ENCODE measurements around the gene TXN. TPM values are rescaled to one million over a fixed set of nuclear protein-coding genes. Genes with fewer than 3 reads are reported as not detected.

TXN gene
- total and polyA plus RNA-seq, 2 of the 8 experiments (the other 6 are each of a cell fraction or from before 2014, with no cell fraction given), result 297 to 419 TPM

- H4K5ac ChIP-seq (ENCODE audit: insufficient read length, low read depth, low read length), result no peak overlapping the region
- no peak overlapping the region for H4K8ac ChIP-seq (ENCODE audit: extremely low read depth, insufficient read depth, low read length)
- H3K14ac ChIP-seq (ENCODE audit: insufficient read length), result no peak overlapping the region
- H3K23me2 ChIP-seq (ENCODE audit: low read depth, low read length), result peaks cover 11% of the 10 kb centered on the region
- H3K23ac ChIP-seq (ENCODE audit: insufficient read length), result no peak overlapping the region
- no peak overlapping the region for H3K18ac ChIP-seq (ENCODE audit: extremely low read depth, low read length)
- peaks cover 7% of the 10 kb centered on the region; the same call in 1 of the 2 replicates for H3K79me1 ChIP-seq (ENCODE audit: low read depth, low read length)
- no peak overlapping the region for H2BK5ac ChIP-seq (ENCODE audit: low read depth, low read length)
- H2BK20ac ChIP-seq (ENCODE audit: low read length), result no peak overlapping the region
- H3K9me3 ChIP-seq (ENCODE audit: insufficient read depth in 2 of 2, low read depth in 1 of 2, low read length in 1 of 2), result no peaks in the 10 kb centered on the region
- ChIA-PET POLR2A (ENCODE audit: partially characterized antibody) (interaction anchor here (1.5 kb wide), 1 partner anchor 10 kb away, joined by 7 read pairs; no protein-coding TSS in a partner anchor), CTCF (ENCODE audit: partially characterized antibody) (no interaction called here)
- H2BK120ac ChIP-seq (replicated peaks; ENCODE audit: low read depth, low read length), result no peak overlapping the region
- no peak overlapping the region for H3K56ac ChIP-seq (replicated peaks; ENCODE audit: insufficient read length, low read depth, low read length)
- no peak for DNase-seq (ENCODE audit: low read depth in 1 of 2, low spot score in 2 of 2)
- no peak overlapping the region for H4K91ac ChIP-seq (replicated peaks; ENCODE audit: insufficient read length, low read length)
- peaks cover 29 to 79% of the 10 kb centered on the region in 2 experiments for H3K79me2 ChIP-seq (ENCODE audit: control insufficient read depth in 1 of 2, insufficient read depth in 2 of 2, low read length in 2 of 2)
- no peak overlapping the region; a peak in 1 of 4 replicates for H3K4me2 ChIP-seq (ENCODE audit: insufficient read depth in 1 of 2, low read depth in 2 of 2, low read length in 2 of 2)
- H3K9ac ChIP-seq (replicated peaks in 1 of 4; ENCODE audit: extremely low read depth in 1 of 4, low read depth in 3 of 4, low read length in 3 of 4), result no peak overlapping the region
- H2AFZ ChIP-seq (ENCODE audit: low read length), result no peak overlapping the region
- peaks cover 14 to 16% of the 10 kb centered on the region in 2 experiments for H4K20me1 ChIP-seq (replicated peaks in 1 of 2; ENCODE audit: control insufficient read depth in 1 of 2, insufficient read depth in 2 of 2, low read length in 2 of 2)
- WGBS, 2 experiments (ENCODE audit: extremely low coverage in 1 of 2, insufficient coverage in 1 of 2, insufficient read length in 1 of 2, insufficient replicate concordance in 2 of 2, low coverage in 1 of 2, low lambda C conversion rate in 2 of 2, missing lambda C conversion rate in 1 of 2), result 92% methylated on average over 10 of the region's 10 CpGs; no CpG with 5 or more reads in 1 of the 2 experiments
- no peak overlapping the region for H3K27ac ChIP-seq (ENCODE audit: low read depth, low read length)
- no peak overlapping the region for H3K4ac ChIP-seq (replicated peaks; ENCODE audit: insufficient read length, low read depth, low read length)
- H3K4me1 ChIP-seq (replicated peaks in 1 of 4; ENCODE audit: control insufficient read depth in 3 of 4, insufficient read depth in 4 of 4, low read length in 3 of 4), result peaks cover 5 to 11% (median 6%) of the 10 kb centered on the region in 4 experiments
- H2AK5ac ChIP-seq (ENCODE audit: low read depth, low read length), result no peak overlapping the region
- no peak overlapping the region for H2BK15ac ChIP-seq (ENCODE audit: low read length)
- H3K36me3 ChIP-seq (ENCODE audit: control insufficient read depth in 2 of 4, insufficient read depth in 4 of 4, low read length in 3 of 4), result peaks cover 2 to 30% (median 22%) of the 10 kb centered on the region in 4 experiments; a peak in 7 of 8 replicates
- H3K4me3 ChIP-seq (ENCODE audit: extremely low read depth in 1 of 4, insufficient read depth in 2 of 4, low read depth in 3 of 4, low read length in 4 of 4), result no peak overlapping the region
- no peak for FAIRE-seq
- H2BK12ac ChIP-seq (ENCODE audit: low read depth, low read length), result no peak overlapping the region
- H3K27me3 ChIP-seq (replicated peaks in 1 of 4; ENCODE audit: control insufficient read depth in 3 of 4, extremely low read depth in 1 of 4, insufficient read depth in 3 of 4, low read length in 3 of 4), result no peaks in the 10 kb centered on the region; a peak in 1 of 7 replicates
- TF ChIP-seq E2F6 (IDR thresholded peaks at IDR 0.05), result no peak
- no peak for TF ChIP-seq CEBPB (IDR thresholded peaks at IDR 0.05; ENCODE audit: low read depth, low read length)
- TF ChIP-seq KDM1A (IDR thresholded peaks at IDR 0.05; ENCODE audit: borderline replicate concordance, low read length), result no peak
- no peak for TF ChIP-seq KDM5A (IDR thresholded peaks at IDR 0.05; ENCODE audit: low read length)
- no peak for TF ChIP-seq BACH1 (IDR thresholded peaks at IDR 0.05; ENCODE audit: low read length)
- TF ChIP-seq SP4 (IDR thresholded peaks at IDR 0.05; ENCODE audit: low read length), result no peak
- no peak for TF ChIP-seq GTF2F1 (IDR thresholded peaks at IDR 0.05; ENCODE audit: borderline replicate concordance, low read depth, low read length)
- no peak for TF ChIP-seq TAF1 (IDR thresholded peaks at IDR 0.05; ENCODE audit: low read depth, low read length)
Measured at GRCh38 chr9:110252509-110253139, 3.7 kb downstream of the TXN start.

All from H1 (cell line).